RKO (cell line): Measurements from ENCODE around the gene KAT8.
"Not testable (repeated sequence)": the region's sequence is repeated elsewhere in the genome, so short reads cannot be mapped to it uniquely, and the experiment has no call there.

ENCODE experiments used
- DNase-seq: peaks from one replicate; pipeline ENCODE4 v3.0.0-alpha.2; 2016; ENCODE audit warnings: low spot score

Gene KAT8

GRCh38 chr16:31131841-31132271 is 14.4 kb downstream of the KAT8 start:
- DNase-seq, result no peak

GRCh38 chr16:31132303-31132979 is 15.0 kb downstream of the KAT8 start:
- no peak for DNase-seq

- DNase-seq, result no peak
Measured at GRCh38 chr16:31133046-31133501, 15.6 kb downstream of the KAT8 start.

- no peak for DNase-seq
Measured at GRCh38 chr16:31134091-31134571, 16.7 kb downstream of the KAT8 start.

GRCh38 chr16:31134625-31135534 is 17.4 kb downstream of the KAT8 start:
- DNase-seq, result no peak

- no peak for DNase-seq
Measured at GRCh38 chr16:31135535-31136286, 18.2 kb downstream of the KAT8 start, which contains the start of gene PRSS8. PRSS8 (minus strand) TSS chr16:31135727; CDS start chr16:31135498, 229 bp downstream.

- no peak for DNase-seq
Measured at GRCh38 chr16:31136287-31136662, 18.8 kb downstream of the KAT8 start.

- not testable (repeated sequence) for DNase-seq
Measured at GRCh38 chr16:31136822-31137499, 19.5 kb downstream of the KAT8 start.

GRCh38 chr16:31138621-31139578 is 21.4 kb downstream of the KAT8 start:
- DNase-seq, result peak; percentile 82

- DNase-seq, result not testable (repeated sequence)
Measured at GRCh38 chr16:31141071-31141469, 23.6 kb downstream of the KAT8 start.

- no peak for DNase-seq
Measured at GRCh38 chr16:31141489-31142108, 24.1 kb downstream of the KAT8 start.

GRCh38 chr16:31142109-31143010 is 24.9 kb downstream of the KAT8 start:
- DNase-seq, result peak; percentile 98

- DNase-seq, result no peak
Measured at GRCh38 chr16:31143011-31143693, 25.7 kb downstream of the KAT8 start.

GRCh38 chr16:31143694-31144148 is 26.3 kb downstream of the KAT8 start:
- DNase-seq, result no peak

- not testable (repeated sequence) for DNase-seq
Measured at GRCh38 chr16:31144418-31144817, 27.0 kb downstream of the KAT8 start.

GRCh38 chr16:31145398-31145990 is 28.0 kb downstream of the KAT8 start:
- DNase-seq, result no peak

- no peak for DNase-seq
Measured at GRCh38 chr16:31147574-31147973, 30.1 kb downstream of the KAT8 start.

GRCh38 chr16:31148281-31148728 is 30.8 kb downstream of the KAT8 start:
- DNase-seq, result no peak
